Spleen (tissue), 7 donors: ENCODE results near the gene DNAH9.

Experiments
- POLR2A ChIP-seq, 3 donors: fragments of 450-650 bp; IDR thresholded peaks; one replicate each; pipeline ENCODE4 v1.5.1; 2017; ENCODE audit warnings: antibody characterized with exemption in 3 of 3, mild to moderate bottlenecking in 1 of 3
- TF ChIP-seq, protein P1 (sequence below), 11 experiments: fragments of 200-600 bp in 7 of 11; fragments of 450-650 bp in 4 of 11; sonication (generic) in 4 of 11; IDR thresholded peaks in 8 of 11; conservative IDR thresholded peaks in 3 of 11; 1 replicate in 7 of 11; 2 replicates in 4 of 11; pipeline versions ENCODE4 v1.4.0 to v1.8.0; 2016 to 2021; ENCODE audit warnings: antibody characterized with exemption in 11 of 11, inconsistent platforms in 4 of 11, mild to moderate bottlenecking in 1 of 11
- donor health status: DM: no; HTN: no; CAD: no; lungs with moderate emphysema.
- donor health status: DM: no; HTN: no; CAD: no.
- donor health status: DM: no; HTN: no; CAD: no.

DNA sequence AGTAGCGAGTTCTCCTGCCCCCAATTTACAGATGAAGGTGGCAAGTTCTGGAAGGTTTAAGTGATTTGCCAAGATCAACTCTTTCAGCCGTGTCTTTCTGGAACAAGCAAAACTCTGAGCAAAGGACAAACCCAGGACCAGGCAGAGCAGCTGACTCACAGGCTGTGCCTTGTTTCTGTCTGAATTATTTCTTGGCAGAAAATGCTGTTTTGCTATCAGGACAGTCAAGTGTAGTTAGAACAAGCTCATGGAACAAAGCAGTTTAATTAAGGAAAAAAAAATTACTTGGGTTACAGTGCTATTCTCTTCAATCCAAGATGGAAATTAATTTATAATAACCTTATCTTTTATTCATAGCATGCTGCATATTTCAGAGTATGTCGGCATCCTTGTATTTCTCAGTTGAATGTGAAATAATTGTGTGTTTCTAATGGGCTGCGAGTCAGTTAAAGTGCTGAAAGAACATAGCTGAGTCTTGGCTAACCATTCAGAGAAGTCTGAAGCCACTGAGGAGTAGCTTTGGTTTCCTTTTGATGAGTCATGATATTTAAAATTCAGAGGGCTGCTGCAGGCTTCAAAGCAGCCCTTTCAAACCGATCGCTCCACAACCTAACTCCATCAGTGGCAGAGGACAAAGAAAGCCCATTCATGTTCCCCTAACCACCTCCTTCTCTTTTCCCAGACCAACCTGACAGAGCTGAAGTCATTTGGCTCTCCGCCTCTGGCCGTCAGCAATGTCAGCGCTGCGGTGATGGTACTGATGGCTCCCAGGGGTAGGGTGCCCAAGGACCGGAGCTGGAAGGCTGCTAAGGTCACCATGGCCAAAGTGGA lies 255.3 kb downstream of the DNAH9 start:
- no peak for TF ChIP-seq POLR2A (IDR thresholded peaks at IDR 0.05)
- TF ChIP-seq, protein P1, sequence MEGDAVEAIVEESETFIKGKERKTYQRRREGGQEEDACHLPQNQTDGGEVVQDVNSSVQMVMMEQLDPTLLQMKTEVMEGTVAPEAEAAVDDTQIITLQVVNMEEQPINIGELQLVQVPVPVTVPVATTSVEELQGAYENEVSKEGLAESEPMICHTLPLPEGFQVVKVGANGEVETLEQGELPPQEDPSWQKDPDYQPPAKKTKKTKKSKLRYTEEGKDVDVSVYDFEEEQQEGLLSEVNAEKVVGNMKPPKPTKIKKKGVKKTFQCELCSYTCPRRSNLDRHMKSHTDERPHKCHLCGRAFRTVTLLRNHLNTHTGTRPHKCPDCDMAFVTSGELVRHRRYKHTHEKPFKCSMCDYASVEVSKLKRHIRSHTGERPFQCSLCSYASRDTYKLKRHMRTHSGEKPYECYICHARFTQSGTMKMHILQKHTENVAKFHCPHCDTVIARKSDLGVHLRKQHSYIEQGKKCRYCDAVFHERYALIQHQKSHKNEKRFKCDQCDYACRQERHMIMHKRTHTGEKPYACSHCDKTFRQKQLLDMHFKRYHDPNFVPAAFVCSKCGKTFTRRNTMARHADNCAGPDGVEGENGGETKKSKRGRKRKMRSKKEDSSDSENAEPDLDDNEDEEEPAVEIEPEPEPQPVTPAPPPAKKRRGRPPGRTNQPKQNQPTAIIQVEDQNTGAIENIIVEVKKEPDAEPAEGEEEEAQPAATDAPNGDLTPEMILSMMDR (IDR thresholded peaks at IDR 0.05 in 8 of 11, conservative IDR thresholded peaks at IDR 0.05 in 3 of 11) = no peak
